GM18951 (cell line): Measurements from ENCODE around the gene PTPN14.

ENCODE experiments used
- POLR2A ChIP-seq: IDR thresholded peaks from 4 replicates; pipeline ENCODE4 v1.6.1; 2011; ENCODE audit warnings: mild to moderate bottlenecking; ENCODE audit not compliant: insufficient read length, insufficient read depth; ENCODE audit errors: extremely low read depth
- in situ Hi-C: fragments of 300-500 bp; cut with MboI; formaldehyde crosslinking; loops from one replicate; pipeline ENCODE4 v1.12.0; 2022; ENCODE audit warnings: low sequenced_read_pairs, mixed read lengths, inconsistent platforms; ENCODE audit not compliant: unreplicated experiment

Gene PTPN14

DNA sequence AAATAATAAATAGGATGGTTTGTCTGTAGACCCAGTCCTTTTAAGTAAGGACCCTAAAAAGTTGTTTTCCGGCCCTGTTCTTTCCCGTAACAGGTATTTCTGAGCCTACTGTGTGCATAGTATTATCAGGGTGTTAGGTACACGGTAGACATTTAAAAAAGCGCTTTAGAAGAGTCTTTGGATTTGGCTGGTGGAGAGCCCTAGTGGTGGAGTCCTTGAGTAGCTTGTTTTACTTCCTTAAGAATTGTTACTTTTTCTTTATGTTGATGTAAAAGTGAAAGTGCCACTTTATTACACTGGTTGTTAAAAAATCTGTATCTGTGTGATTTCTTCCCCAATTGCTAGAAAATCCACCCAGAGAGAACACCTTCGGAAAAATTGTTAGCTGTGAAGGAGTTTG lies 233.7 kb downstream of the PTPN14 start:
- in situ Hi-C loops: no loop called here
- TF ChIP-seq POLR2A: no peak

DNA sequence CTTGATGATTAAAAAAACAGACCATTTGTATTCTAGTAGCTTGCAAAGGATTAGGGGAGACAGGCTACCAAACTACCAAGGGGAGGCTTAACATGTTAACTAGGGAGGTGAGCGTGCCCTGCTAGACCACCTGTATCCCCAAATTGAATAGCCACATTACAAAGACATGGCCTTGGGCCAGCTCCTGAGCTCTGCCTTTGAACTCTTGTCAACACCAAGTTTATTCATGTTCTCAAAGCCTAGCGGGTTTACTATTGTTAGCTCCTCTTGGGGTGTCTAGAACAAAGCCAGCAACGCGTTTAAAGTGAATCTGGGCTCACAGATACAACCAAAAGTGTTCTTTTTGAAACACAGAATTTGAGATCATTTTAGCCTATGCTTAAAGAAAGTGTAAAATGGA lies 234.1 kb downstream of the PTPN14 start:
- in situ Hi-C loops: no loop called here
- TF ChIP-seq POLR2A: no peak

DNA sequence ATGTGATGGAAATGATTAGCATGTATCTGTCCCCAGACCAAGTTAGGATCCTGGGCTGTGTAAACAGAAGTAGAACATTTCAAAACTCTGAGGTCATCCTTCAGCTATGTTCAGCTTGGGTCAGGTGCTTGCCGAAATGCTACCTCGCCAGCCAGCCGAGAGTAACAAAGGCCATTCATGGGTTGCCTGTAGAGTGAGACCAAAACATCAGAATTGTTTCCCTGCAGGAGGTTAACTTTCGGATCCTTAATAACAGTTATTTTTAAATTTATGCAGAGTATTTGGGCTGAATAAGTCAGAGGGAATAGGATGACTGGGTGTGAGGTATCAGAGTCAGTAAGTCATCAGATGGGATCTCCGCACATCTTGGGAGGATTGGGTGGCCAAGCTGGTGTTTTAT lies 234.8 kb downstream of the PTPN14 start:
- no peak for TF ChIP-seq POLR2A
- in situ Hi-C loops: no loop called here

GRCh38 chr1:214314178-214314843 lies 237.1 kb downstream of the PTPN14 start:
- no peak for TF ChIP-seq POLR2A
- in situ Hi-C loops: no loop called here

GRCh38 chr1:214312530-214313051 lies 238.8 kb downstream of the PTPN14 start:
- in situ Hi-C loops: no loop called here
- no peak for TF ChIP-seq POLR2A

- in situ Hi-C loops: no loop called here
- TF ChIP-seq POLR2A: no peak
These were observed 240.4 kb downstream of the PTPN14 start for GRCh38 chr1:214310777-214311690.

GRCh38 chr1:214310010-214310409 lies 241.4 kb downstream of the PTPN14 start:
- in situ Hi-C loops: no loop called here

DNA sequence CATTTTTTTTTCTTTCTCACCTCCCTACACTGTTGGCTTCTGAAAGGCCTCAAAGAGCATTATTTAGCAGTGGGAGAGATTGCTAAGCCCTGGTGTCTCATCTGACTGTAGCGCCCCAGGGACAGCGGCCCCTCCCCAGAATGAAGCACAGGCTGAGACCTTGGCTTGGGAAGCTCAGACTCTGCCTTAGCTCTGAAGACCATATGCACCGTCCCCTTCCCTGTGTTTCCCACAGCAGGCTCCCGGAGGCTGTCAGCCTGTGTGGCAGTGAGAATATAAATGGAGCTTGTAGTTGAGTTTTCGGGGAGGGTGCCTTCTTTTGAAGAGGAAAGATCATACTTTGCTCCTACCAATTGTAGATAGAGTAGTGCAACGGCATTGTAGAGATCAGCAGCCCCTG lies 245.1 kb downstream of the PTPN14 start:
- no peak for TF ChIP-seq POLR2A
- in situ Hi-C loops: no loop called here

More at GRCh38 chr1:214310010-214310409, 241.4 kb downstream of the PTPN14 start:
- TF ChIP-seq POLR2A: no peak

DNA sequence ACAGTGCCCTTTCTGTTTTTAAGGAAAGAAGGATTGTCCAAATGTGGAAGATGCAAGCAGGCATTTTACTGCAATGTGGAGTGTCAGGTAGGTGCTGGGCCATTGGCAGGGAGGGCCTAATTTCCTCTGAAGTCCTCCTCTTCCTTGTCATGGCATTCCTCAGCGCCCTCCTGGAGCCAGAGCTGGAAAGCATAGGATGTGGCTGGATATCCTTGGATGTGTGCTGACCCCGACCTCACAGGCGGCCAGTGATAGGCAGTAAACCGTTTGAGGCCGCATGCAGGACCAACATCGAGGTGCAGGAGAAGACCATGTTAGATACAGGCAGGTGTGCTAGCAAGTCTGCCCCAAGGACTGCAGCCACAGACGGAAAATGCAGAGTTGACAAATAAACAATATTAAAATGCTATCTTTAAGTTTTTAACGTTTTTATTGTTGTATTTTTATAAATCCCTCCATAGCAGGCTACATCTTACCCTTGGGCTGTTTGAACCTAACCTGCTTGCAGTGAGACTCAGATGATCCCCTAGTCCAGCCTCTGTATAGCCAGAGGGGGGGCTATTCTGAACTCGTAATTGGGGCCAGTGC lies 246.1 kb downstream of the PTPN14 start:
- in situ Hi-C loops: no loop called here
- no peak for TF ChIP-seq POLR2A

DNA sequence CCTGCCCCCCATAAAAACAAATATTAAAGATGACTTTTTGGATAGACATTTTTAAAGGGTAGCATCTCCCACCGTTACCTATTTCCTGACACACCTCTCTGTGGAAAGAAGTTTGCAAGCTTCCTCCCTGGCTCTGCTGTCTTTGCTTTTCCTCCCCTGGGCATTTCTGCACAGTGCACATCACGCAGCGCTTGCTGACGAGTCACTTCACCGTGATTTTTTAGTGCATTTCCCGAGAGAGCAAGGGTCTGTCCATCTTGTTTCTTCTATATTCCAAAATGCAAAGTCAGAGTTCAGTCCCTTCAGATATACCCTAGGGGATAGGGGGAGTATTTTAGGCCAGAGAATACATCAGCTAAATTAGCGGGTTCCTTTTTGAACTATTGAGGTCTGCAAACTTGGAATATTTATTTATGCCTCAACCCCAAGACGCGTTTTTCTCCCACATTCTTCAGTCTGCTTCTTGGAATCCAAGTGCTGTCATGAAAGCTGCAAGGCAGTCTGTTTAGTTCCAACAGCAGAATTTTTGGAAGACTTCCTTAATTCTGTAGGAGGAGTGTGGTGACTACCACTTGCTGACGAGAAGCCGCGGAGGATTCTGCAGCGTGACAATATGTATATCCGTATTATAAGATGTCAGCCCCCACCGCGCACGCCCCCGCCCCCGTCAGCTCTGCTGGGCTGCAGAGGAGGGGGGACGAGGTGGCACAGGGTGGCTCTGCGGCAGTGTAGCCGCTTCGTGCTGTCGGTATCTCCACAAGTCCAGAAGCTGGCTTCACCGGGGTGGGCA lies 248.1 kb downstream of the PTPN14 start:
- in situ Hi-C loops: no loop called here

DNA sequence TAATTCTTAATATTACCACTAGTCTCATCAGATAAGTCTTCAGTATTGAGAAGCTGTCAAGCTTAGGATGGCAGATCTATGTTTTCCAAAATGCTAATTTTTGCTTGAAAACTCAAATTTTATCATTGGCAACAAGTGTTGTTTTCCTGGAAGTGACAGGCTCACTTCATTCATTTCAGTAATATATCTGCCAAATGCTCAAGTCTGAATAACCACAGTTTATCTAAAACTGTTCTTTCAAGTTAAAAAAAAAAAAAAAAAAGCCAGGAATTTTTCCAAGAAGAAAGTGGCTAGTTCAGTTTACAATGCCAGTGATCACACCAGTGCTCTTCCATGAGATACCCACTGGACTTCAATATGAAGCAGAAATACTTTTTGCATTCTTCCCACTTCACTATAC lies 249.9 kb downstream of the PTPN14 start:
- in situ Hi-C loops: no loop called here
- no peak for TF ChIP-seq POLR2A

More for the DNA sequence above, 248.1 kb downstream of the PTPN14 start:
- no peak for TF ChIP-seq POLR2A

GRCh38 chr1:214300149-214300780 lies 251.1 kb downstream of the PTPN14 start:
- no peak for TF ChIP-seq POLR2A
- in situ Hi-C loops: no loop called here
